HUDEP-2 (cell line): ENCODE data around the gene BZW1.

Experiments used
- DNase-seq, 76 experiments: peaks; one replicate each; lab custom pipeline; 2025; ENCODE audit not compliant: unreplicated experiment in 76 of 76; lab: John Stamatoyannopoulos, UW

The BZW1 gene

GRCh38 chr2:200828572-200829257 lies 17.0 kb downstream of the BZW1 start:
- DNase-seq, result no peak

GRCh38 chr2:200829258-200829655 lies 17.5 kb downstream of the BZW1 start:
- DNase-seq, result no peak

DNA sequence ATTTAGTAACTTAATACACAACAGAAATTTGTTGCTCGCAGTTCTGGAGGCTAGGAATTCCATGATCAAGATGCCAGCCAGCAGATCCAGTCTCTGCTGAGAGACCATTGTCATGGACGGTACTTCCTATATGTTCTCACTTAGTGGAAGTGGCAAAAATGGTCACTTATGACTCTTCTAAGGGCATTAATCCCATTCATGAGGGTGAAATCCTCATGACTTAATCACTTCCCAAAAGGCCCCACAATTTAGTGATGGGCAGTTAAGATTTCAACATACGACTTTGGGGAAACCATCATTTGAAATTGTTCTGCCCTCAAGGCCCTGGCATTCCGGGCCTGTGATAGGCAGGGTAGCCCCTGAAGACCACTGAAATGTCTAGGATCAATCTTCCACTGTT lies 23.0 kb downstream of the BZW1 start:
- DNase-seq, result no peak

DNA sequence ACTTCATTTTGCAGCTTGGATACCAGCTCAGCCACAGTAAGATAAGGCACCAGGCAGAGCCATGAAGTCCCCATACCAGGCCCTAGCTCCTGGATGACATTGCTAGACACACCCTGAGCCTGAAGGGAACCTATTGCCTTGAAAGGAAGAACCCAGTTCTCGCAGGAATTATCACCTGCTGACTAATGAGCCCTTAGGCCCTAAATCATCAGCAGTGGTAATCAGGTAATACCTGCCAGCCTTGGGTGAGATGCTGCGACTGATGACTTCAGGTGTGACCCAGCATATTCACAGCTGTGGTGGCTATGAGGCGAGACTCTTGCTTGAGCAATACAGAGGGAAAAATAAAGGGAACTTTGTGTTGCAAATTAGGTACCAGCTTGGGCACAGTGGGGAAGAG lies 27.8 kb downstream of the BZW1 start:
- no peak for DNase-seq

GRCh38 chr2:200843993-200844948 lies 32.6 kb downstream of the BZW1 start:
- no peak for DNase-seq

DNA sequence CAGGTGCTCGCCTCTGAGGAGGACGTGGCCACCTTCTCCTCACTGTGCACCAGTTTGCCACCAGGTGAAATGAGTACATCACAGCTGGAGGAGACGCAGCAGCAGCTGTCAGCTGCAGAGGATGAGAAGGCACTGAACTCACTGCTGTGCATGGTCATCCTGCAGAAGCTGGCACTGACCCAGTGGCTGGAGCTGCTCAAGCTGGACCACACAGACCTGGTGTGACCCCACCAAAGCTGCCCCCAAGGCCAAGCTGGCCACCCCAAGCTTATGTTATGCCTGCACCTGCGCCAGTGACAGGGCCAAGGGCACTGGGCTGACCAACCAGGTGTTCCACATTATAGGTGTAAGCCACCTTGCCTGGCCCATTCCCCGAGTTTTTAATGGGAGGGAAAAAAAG lies 33.5 kb downstream of the BZW1 start:
- no peak for DNase-seq

DNA sequence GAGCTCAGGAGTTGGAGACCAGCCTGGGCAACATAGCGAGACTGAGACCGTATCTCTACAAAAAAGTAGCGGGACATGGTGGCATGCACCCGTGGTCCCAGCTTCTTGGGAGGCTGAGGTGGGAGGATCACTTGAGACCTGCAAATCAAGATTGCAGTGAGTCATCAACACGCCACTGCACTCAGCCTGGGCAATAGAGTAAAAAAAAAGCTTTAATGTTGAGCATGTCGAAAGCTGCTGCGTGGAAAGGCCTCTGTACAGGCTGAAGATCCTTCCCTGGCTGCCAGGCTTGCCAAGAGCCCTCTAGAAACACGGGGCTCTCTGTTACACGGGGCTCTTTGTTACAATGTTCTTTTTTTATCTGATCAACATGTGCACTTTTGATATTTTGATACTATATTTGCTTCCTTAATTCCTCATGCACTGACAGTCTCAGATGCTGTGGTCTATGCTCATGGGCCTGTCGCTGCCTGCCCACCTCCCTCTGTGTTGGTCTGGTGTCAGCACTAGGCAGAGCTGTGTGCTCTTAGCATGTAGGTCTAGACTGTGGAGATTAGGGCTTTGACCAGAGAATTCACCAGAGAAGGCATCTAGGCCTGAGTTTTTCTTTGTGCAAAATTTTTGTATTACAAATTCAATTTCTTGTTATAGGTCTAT lies 34.1 kb downstream of the BZW1 start:
- no peak for DNase-seq

DNA sequence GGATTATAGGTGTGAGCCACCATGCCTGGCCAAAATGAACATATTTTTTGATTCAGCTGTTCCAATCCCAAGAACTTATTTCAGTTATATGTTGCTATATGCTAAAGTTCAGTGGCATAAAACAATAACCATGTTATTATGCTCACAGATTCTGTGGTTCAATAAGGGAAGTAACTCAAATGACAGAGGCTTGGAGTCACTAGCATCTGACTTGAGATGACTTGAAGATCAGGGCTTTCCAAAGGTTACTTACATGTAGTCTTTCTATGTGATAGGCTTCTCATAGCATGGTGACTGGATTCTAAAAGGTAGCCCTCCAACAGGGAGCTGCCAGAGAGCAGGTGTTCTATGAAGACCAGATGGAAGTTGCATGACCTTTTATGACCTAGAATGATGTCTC lies 35.6 kb downstream of the BZW1 start:
- DNase-seq, result no peak

- no peak for DNase-seq
Observed at GRCh38 chr2:200847939-200848338, 36.2 kb downstream of the BZW1 start.

GRCh38 chr2:200850512-200851256 lies 39.0 kb downstream of the BZW1 start:
- no peak for DNase-seq

- DNase-seq, result no peak
Observed at GRCh38 chr2:200851398-200852248, 39.9 kb downstream of the BZW1 start.

DNA sequence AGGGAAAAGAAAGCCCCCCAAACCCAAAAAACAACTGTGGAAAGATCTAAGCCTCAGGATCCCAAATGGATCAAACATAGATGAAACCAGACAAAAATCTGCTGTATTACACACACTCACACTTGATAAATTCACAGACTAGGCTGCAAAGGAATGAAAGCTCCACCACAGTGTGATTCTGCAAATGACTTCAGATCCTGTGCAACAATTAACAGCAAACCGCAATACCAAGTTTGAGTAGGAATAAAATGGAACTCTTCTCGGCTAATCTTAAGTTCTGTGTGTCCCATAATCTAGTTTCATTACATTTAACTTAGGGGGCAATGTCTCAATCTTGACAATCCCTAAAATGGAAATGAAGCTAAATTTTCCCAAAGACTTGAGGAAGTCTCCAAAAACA lies 40.9 kb downstream of the BZW1 start:
- no peak for DNase-seq

DNA sequence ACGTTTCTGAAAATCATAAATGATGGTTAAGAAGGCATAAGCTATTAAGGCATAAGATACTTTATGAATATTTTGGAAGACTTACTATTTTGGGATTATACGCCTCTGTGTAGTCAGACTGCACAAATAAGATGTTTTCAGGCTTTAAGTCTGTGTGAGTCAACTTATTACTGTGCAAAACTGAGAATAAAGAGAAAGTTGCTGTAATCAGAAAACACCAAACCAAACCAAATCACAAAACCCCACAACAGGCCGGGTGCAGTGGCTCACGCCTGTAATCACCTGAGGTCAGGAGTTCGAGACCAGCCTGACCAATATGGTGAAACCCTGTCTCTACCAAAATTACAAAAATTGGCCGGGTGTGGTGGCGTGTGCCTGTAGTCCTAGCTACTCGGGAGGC lies 45.1 kb downstream of the BZW1 start:
- DNase-seq, result no peak

GRCh38 chr2:200860092-200860795 lies 48.5 kb downstream of the BZW1 start:
- no peak for DNase-seq

GRCh38 chr2:200861617-200862155 lies 50.0 kb downstream of the BZW1 start:
- DNase-seq, result no peak

- DNase-seq, result peak in 9 of 76 experiments; percentile 3 to 30 (median 18)
Observed at GRCh38 chr2:200862532-200863000, 50.9 kb downstream of the BZW1 start.

DNA sequence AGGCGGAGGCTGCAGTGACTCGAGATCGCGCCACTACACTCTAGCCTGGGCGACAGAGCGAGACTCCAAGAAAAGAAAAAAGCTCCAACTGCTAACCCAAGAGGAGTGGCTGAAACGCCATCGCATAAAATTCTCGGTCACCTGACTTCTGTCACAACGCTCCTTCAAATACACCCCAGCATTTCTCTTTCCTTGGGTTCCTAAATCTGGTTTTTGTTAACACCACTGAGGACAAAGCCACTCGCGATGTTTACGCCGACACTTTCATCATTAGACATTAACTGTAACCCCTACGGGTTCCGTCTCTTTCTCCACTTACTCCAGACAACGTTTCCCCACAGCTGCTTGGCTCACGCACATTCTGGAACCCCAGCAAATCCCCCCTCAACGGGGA lies 52.1 kb downstream of the BZW1 start:
- peak in 3 of 76 experiments; percentile 5 to 26 (median 20) for DNase-seq

GRCh38 chr2:200864176-200865034 lies 52.7 kb downstream of the BZW1 start, which contains the start of gene CLK1:
TSS of gene CLK1 (minus strand) at chr2:200864658. CDS start at chr2:200861862, 2,796 bp downstream.
- DNase-seq, result peak in 75 of 76 experiments; percentile 39 to 94 (median 84)
